NCI-H146 (cell line): ENCODE data around the gene GOLGA8S.
"Not testable (repeated sequence)": the region's sequence is repeated elsewhere in the genome, so short reads cannot be mapped to it uniquely, and the experiment has no call there.

ENCODE experiments used
- DNase-seq: peaks from one replicate; lab custom pipeline; 2025; lab: John Stamatoyannopoulos, UW

GOLGA8S gene

GRCh38 chr15:23398357-23398756 lies 43.8 kb downstream of the GOLGA8S start:
- DNase-seq = not testable (repeated sequence)

- not testable (repeated sequence) for DNase-seq
Measured at GRCh38 chr15:23399207-23399606, 44.7 kb downstream of the GOLGA8S start.

- DNase-seq = no peak
Measured at GRCh38 chr15:23401627-23402026, 47.1 kb downstream of the GOLGA8S start.

- DNase-seq = no peak
Measured at GRCh38 chr15:23402140-23402539, 47.6 kb downstream of the GOLGA8S start.

GRCh38 chr15:23402544-23402943 lies 48.0 kb downstream of the GOLGA8S start:
- no peak for DNase-seq

- no peak for DNase-seq
Measured at GRCh38 chr15:23403550-23403949, 49.0 kb downstream of the GOLGA8S start.

GRCh38 chr15:23411841-23412240 lies 57.3 kb downstream of the GOLGA8S start:
- no peak for DNase-seq

- DNase-seq = not testable (repeated sequence)
Measured at GRCh38 chr15:23412881-23413600, 58.5 kb downstream of the GOLGA8S start.
